Gastroesophageal sphincter (tissue), 3 donors: ENCODE measurements around the gene CHRNB2.

Source experiments
- CTCF ChIP-seq, 4 experiments: fragments of 200-600 bp in 2 of 4; fragments of 450-650 bp in 2 of 4; sonication (generic) in 1 of 4; IDR thresholded peaks; one replicate each; pipeline ENCODE4 v1.5.1; 2017 to 2019; ENCODE audit warnings: antibody characterized with exemption in 4 of 4, mild to moderate bottlenecking in 2 of 4, moderate library complexity in 2 of 4
- POLR2A ChIP-seq, 2 donors: fragments of 450-650 bp; IDR thresholded peaks; one replicate each; pipeline ENCODE4 v1.6.1; 2017; ENCODE audit warnings: antibody characterized with exemption in 2 of 2, mild to moderate bottlenecking in 2 of 2, moderate library complexity in 1 of 2
- POLR2AphosphoS5 ChIP-seq: sonication (generic); formaldehyde crosslinking; IDR thresholded peaks from one replicate; pipeline ENCODE4 v1.6.1; 2017; ENCODE audit warnings: antibody characterized with exemption

GRCh38 chr1:154578058-154578418 lies 10.5 kb downstream of the CHRNB2 start:
- TF ChIP-seq CTCF (IDR thresholded peaks at IDR 0.05) (no peak), POLR2AphosphoS5 (no peak), POLR2A (IDR thresholded peaks at IDR 0.05) (no peak)
